Left hindlimb (tissue), 1 donor: ENCODE data around the gene AGAP1.

Experiments used
- DNase-seq: peaks from one replicate; pipeline ENCODE4 v3.0.0-alpha.2; 2018

The AGAP1 gene

GRCh38 chr2:235489897-235490296 lies 3.9 kb upstream of the AGAP1 start:
- DNase-seq, result no peak

GRCh38 chr2:235492850-235493344 lies 946 bp upstream of the AGAP1 start:
- DNase-seq, result no peak

- DNase-seq, result no peak
These were observed 455 bp upstream of the AGAP1 start for GRCh38 chr2:235493402-235493774.

- peak; percentile 61 for DNase-seq
These were observed 1.0 kb downstream of the AGAP1 start for GRCh38 chr2:235494716-235495372.

- no peak for DNase-seq
These were observed 1.8 kb downstream of the AGAP1 start for GRCh38 chr2:235495373-235496238.

- no peak for DNase-seq
These were observed 2.4 kb downstream of the AGAP1 start for GRCh38 chr2:235496239-235496621.

GRCh38 chr2:235497096-235497495 lies 3.3 kb downstream of the AGAP1 start:
- DNase-seq, result no peak

GRCh38 chr2:235498541-235498940 lies 4.7 kb downstream of the AGAP1 start:
- DNase-seq, result no peak

- DNase-seq, result no peak
These were observed 5.3 kb downstream of the AGAP1 start for GRCh38 chr2:235498946-235499812.

- no peak for DNase-seq
These were observed 6.4 kb downstream of the AGAP1 start for GRCh38 chr2:235500110-235500760.

- DNase-seq, result no peak
These were observed 7.2 kb downstream of the AGAP1 start for GRCh38 chr2:235500761-235501672.

GRCh38 chr2:235501673-235502031 lies 7.8 kb downstream of the AGAP1 start:
- DNase-seq, result no peak

- DNase-seq, result no peak
These were observed 8.5 kb downstream of the AGAP1 start for GRCh38 chr2:235502336-235502735.

- no peak for DNase-seq
These were observed 10.8 kb downstream of the AGAP1 start for GRCh38 chr2:235504441-235505180.

GRCh38 chr2:235505181-235505741 lies 11.4 kb downstream of the AGAP1 start:
- DNase-seq, result no peak

- no peak for DNase-seq
These were observed 12.6 kb downstream of the AGAP1 start for GRCh38 chr2:235506291-235506996.

GRCh38 chr2:235506997-235507615 lies 13.3 kb downstream of the AGAP1 start:
- no peak for DNase-seq

- DNase-seq, result no peak
These were observed 14.1 kb downstream of the AGAP1 start for GRCh38 chr2:235507928-235508327.
